Thymus (tissue), 11 donors: ENCODE measurements around the gene CYTH1. TPM values are rescaled to one million over a fixed set of nuclear protein-coding genes. Genes with fewer than 3 reads are reported as not detected.
"Not testable (repeated sequence)": the region's sequence is repeated elsewhere in the genome, so short reads cannot be mapped to it uniquely, and the experiment has no call there.

Experiments
- DNase-seq, 9 donors: peaks; one replicate each; pipeline ENCODE4 v3.0.0-alpha.2; 2013; ENCODE audit warnings: low spot score in 9 of 9, low read depth in 6 of 9, missing footprints in 1 of 9
- H3K27ac ChIP-seq, 2 donors: one replicate each; pipeline ENCODE4 v1.5.1; 2013; ENCODE audit warnings: control low read depth in 1 of 2, low read depth in 1 of 2, low read length in 1 of 2, mild to moderate bottlenecking in 1 of 2, moderate library complexity in 1 of 2
- H3K27me3 ChIP-seq, 2 donors: one replicate each; pipeline ENCODE4 v1.5.1; 2013; ENCODE audit warnings: low read length in 1 of 2; ENCODE audit not compliant: control insufficient read depth in 2 of 2, insufficient read depth in 1 of 2
- H3K36me3 ChIP-seq, 2 donors: one replicate each; pipeline ENCODE4 v1.5.1; 2013; ENCODE audit warnings: low read length in 1 of 2, mild to moderate bottlenecking in 1 of 2, moderate library complexity in 1 of 2; ENCODE audit not compliant: control insufficient read depth in 2 of 2, insufficient read depth in 2 of 2
- H3K4me1 ChIP-seq, 2 donors: one replicate each; pipeline ENCODE4 v1.5.1; 2013; ENCODE audit warnings: low read length in 2 of 2; ENCODE audit not compliant: control insufficient read depth in 2 of 2, insufficient read depth in 2 of 2
- H3K4me3 ChIP-seq, 2 donors: one replicate each; pipeline ENCODE4 v1.5.1; 2013; ENCODE audit warnings: low read length in 2 of 2, control low read depth in 1 of 2, mild to moderate bottlenecking in 1 of 2
- H3K9me3 ChIP-seq, 2 donors: one replicate each; pipeline ENCODE4 v1.5.1; 2013; ENCODE audit warnings: low read length in 1 of 2, mild to moderate bottlenecking in 1 of 2; ENCODE audit not compliant: control insufficient read depth in 2 of 2, insufficient read depth in 1 of 2
- WGBS: extraction: QIAGEN DNeasy Blood & Tissue Kit; methylation state at CpG from one replicate; pipeline ENCODE4 v1.1.7; 2013; 5-methylcytosine and 5-hydroxymethylcytosine counted together
- polyA plus RNA-seq: library from polyadenylated mRNA; stranded (reverse); fragments of 200-250 nt; gene quantifications from one replicate; pipeline ENCODE4 v1.2.3, GENCODE V29; 2013
- total RNA-seq: library from RNA; stranded (reverse); fragments of 120-200 nt; gene quantifications from one replicate; pipeline ENCODE4 v1.2.4, GENCODE V29; 2013
- donor health status: healthy.

The CYTH1 gene
- total and polyA plus RNA-seq, 2 donors: 39.9 to 91.7 TPM

- Histone ChIP-seq H3K27me3 (no peaks in the 10 kb centered on the region), H3K9me3 (peaks cover 0 to 3% of the 10 kb centered on the region in 2 donors), H3K27ac (no peak overlapping the region), H3K36me3 (peaks cover 0 to 3% of the 10 kb centered on the region in 2 donors), H3K4me1 (peaks cover 0 to 24% of the 10 kb centered on the region in 2 donors), H3K4me3 (no peak overlapping the region)
- WGBS: 100% methylated on average over 1 of the region's 1 CpG
- no peak for DNase-seq
Observed at GRCh38 chr17:78785663-78786057, 3.6 kb upstream of the CYTH1 start.

GRCh38 chr17:78785011-78785662 is 3.1 kb upstream of the CYTH1 start:
- Histone ChIP-seq H3K27ac (no peak overlapping the region), H3K36me3 (no peaks in the 10 kb centered on the region), H3K27me3 (no peaks in the 10 kb centered on the region), H3K4me1 (peaks cover under 1 to 29% of the 10 kb centered on the region in 2 donors), H3K4me3 (no peak overlapping the region), H3K9me3 (peaks cover 0 to 3% of the 10 kb centered on the region in 2 donors)
- WGBS: 96% methylated on average over 12 of the region's 12 CpGs
- DNase-seq: no peak

GRCh38 chr17:78784352-78784751 is 2.3 kb upstream of the CYTH1 start:
- peaks cover 0 to 3% of the 10 kb centered on the region in 2 donors for H3K9me3 ChIP-seq

GRCh38 chr17:78783711-78784324 is 1.7 kb upstream of the CYTH1 start:
- Histone ChIP-seq H3K36me3 (no peaks in the 10 kb centered on the region), H3K9me3 (peaks cover 0 to 3% of the 10 kb centered on the region in 2 donors), H3K27me3 (no peaks in the 10 kb centered on the region), H3K27ac (no peak overlapping the region), H3K4me3 (no peak overlapping the region), H3K4me1 (peaks cover 9 to 29% of the 10 kb centered on the region in 2 donors)
- DNase-seq: no peak
- WGBS: 97% methylated on average over 7 of the region's 7 CpGs

More at GRCh38 chr17:78784352-78784751, 2.3 kb upstream of the CYTH1 start:
- Histone ChIP-seq H3K27me3 (no peaks in the 10 kb centered on the region), H3K27ac (no peak overlapping the region), H3K4me1 (peaks cover 8 to 31% of the 10 kb centered on the region in 2 donors), H3K36me3 (no peaks in the 10 kb centered on the region), H3K4me3 (no peak overlapping the region)
- no peak for DNase-seq
- WGBS: 98% methylated on average over 6 of the region's 6 CpGs

GRCh38 chr17:78781104-78781892 is 775 bp downstream of the CYTH1 start:
- Histone ChIP-seq H3K4me1 (peaks cover 9 to 34% of the 10 kb centered on the region in 2 donors), H3K27me3 (no peaks in the 10 kb centered on the region), H3K36me3 (no peaks in the 10 kb centered on the region), H3K4me3 (peak overlapping the region; percentile 43 to 99), H3K27ac (peak overlapping the region; percentile 60 to 94), H3K9me3 (peaks cover 0 to 3% of the 10 kb centered on the region in 2 donors)
- peak in 1 of 9 donors; percentile 50 for DNase-seq
- 5% methylated on average over 68 of the region's 68 CpGs for WGBS

- peak overlapping the region; percentile 82 to 89 for H3K27ac ChIP-seq
- H3K36me3 ChIP-seq: no peaks in the 10 kb centered on the region
- peak overlapping the region in 1 of 2 donors; percentile 27 for H3K4me3 ChIP-seq
- 89% methylated on average over 6 of the region's 6 CpGs for WGBS
- DNase-seq: no peak
- H3K9me3 ChIP-seq: peaks cover 0 to 3% of the 10 kb centered on the region in 2 donors
- no peaks in the 10 kb centered on the region for H3K27me3 ChIP-seq
- H3K4me1 ChIP-seq: peaks cover 9 to 38% of the 10 kb centered on the region in 2 donors
Observed at GRCh38 chr17:78780335-78780734, 1.7 kb downstream of the CYTH1 start.

GRCh38 chr17:78779850-78780249 is 2.2 kb downstream of the CYTH1 start:
- peak in 3 of 9 donors; percentile 35 to 77 (median 46) for DNase-seq
- H3K27ac ChIP-seq: peak overlapping the region; percentile 82 to 89
- WGBS: 22% methylated on average over 3 of the region's 3 CpGs
- H3K4me1 ChIP-seq: peaks cover 9 to 41% of the 10 kb centered on the region in 2 donors
- no peaks in the 10 kb centered on the region for H3K36me3 ChIP-seq
- H3K9me3 ChIP-seq: peaks cover 0 to 5% of the 10 kb centered on the region in 2 donors
- peak overlapping the region in 1 of 2 donors; percentile 27 for H3K4me3 ChIP-seq
- H3K27me3 ChIP-seq: no peaks in the 10 kb centered on the region

GRCh38 chr17:78779286-78779651 is 2.8 kb downstream of the CYTH1 start:
- H3K4me3 ChIP-seq, DNase-seq, H3K27me3 ChIP-seq, H3K36me3 ChIP-seq, H3K9me3 ChIP-seq: not testable (repeated sequence)
- peak overlapping the region; percentile 71 to 82 for H3K27ac ChIP-seq
- H3K4me1 ChIP-seq: peaks cover 15 to 47% of the 10 kb centered on the region in 2 donors
- 64% methylated on average over 5 of the region's 5 CpGs for WGBS

- Histone ChIP-seq H3K9me3 (peaks cover 0 to 3% of the 10 kb centered on the region in 2 donors), H3K27me3 (no peaks in the 10 kb centered on the region), H3K36me3 (no peaks in the 10 kb centered on the region), H3K27ac (peak overlapping the region in 1 of 2 donors; percentile 31), H3K4me3 (no peak overlapping the region), H3K4me1 (peaks cover 17 to 46% of the 10 kb centered on the region in 2 donors)
- DNase-seq: no peak
- 92% methylated on average over 4 of the region's 4 CpGs for WGBS
Observed at GRCh38 chr17:78777881-78778280, 4.2 kb downstream of the CYTH1 start.
